ENCODE data around the gene RCSD1.
"Not testable (repeated sequence)": the region's sequence is repeated elsewhere in the genome, so short reads cannot be mapped to it uniquely, and the experiment has no call there.

The RCSD1 gene

DNA sequence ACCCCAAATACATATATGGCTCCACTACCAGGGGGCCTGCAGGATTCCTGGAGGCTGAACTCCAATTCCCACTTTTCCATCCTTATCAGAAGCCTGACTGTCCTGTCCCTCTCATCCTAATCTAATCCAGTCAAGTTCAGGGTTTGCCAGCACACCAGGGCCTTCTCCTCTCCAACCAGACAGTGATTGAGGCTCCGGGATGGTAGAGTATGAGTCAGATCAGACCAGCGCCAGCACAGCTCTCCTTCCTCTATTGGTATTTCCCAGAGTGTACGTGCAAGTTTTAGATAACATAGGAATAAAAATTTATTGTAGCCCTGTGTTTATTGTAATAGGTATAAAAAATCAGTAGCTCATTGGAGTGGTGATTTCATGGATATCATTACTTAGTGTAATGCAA, 24.5 kb upstream of the RCSD1 start:
- H3K4me3 ChIP-seq (ENCODE audit: low read length): no peak overlapping the region
- TF ChIP-seq, protein P1, sequence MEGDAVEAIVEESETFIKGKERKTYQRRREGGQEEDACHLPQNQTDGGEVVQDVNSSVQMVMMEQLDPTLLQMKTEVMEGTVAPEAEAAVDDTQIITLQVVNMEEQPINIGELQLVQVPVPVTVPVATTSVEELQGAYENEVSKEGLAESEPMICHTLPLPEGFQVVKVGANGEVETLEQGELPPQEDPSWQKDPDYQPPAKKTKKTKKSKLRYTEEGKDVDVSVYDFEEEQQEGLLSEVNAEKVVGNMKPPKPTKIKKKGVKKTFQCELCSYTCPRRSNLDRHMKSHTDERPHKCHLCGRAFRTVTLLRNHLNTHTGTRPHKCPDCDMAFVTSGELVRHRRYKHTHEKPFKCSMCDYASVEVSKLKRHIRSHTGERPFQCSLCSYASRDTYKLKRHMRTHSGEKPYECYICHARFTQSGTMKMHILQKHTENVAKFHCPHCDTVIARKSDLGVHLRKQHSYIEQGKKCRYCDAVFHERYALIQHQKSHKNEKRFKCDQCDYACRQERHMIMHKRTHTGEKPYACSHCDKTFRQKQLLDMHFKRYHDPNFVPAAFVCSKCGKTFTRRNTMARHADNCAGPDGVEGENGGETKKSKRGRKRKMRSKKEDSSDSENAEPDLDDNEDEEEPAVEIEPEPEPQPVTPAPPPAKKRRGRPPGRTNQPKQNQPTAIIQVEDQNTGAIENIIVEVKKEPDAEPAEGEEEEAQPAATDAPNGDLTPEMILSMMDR (IDR thresholded peaks at IDR 0.05; ENCODE audit: insufficient read depth, low read depth, low read length, missing control alignments): no peak
- peak; percentile 55 for DNase-seq (ENCODE audit: low read depth)

DNA sequence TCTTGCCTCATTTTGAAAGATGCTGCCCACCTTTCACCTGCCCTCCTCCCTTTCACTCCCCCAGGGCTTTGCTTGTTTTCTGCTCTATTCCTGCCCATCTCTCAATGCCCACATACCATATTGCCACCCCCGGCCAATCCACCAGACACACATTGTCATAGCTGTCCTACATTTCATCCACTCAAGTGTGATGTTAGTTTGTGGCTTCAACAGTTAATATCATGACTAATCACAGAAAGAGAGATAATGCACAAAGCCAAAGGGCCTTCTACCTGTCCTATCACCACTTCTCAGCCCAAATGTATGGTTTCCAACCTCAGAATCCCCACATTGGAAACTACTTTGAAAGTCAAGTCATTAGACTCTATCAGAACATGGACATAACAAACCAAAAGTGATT, 18.0 kb upstream of the RCSD1 start:
- no peak overlapping the region for H3K4me3 ChIP-seq (ENCODE audit: low read length)
- no peak for DNase-seq (ENCODE audit: low read depth)
- TF ChIP-seq, protein P1 (IDR thresholded peaks at IDR 0.05; ENCODE audit: insufficient read depth, low read depth, low read length, missing control alignments): no peak

DNA sequence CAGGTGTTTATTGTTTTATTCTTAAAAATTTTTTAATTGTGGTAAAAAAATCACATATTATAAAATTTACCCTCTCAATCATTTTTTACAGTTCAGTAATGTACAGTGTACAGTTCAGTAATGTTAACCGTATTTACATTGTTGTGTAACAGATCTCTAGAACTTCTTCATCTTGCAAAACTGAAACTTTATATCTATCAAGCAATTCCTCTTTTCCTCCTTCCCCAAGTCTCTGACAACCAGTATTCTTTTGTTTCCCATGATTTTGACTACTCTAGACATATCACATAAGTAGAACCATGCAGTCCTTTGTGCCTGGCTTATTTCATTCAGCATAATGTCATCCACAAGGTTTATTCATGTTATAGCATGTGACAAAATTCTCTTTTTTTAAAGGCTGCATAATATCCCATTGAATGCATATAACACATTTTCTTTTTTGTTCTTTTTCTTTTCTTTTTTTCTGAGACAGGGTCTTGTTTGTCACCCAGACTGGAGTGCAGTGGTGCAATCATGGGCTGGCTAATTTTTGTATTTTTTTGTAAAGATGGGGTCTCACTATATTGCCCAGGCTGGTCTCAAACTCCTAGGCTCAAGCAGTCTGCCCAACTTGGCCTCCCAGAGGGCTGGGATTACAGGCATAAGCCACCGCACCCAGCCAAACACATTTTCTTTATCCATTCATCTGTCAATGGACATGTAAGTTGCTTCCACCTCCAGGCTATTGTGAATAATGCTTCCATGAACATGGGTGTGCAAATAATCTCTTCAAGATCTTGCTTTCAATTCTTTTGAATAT, 17.2 kb upstream of the RCSD1 start:
- H3K4me3 ChIP-seq (ENCODE audit: low read length): no peak overlapping the region
- no peak for DNase-seq (ENCODE audit: low read depth)

DNA sequence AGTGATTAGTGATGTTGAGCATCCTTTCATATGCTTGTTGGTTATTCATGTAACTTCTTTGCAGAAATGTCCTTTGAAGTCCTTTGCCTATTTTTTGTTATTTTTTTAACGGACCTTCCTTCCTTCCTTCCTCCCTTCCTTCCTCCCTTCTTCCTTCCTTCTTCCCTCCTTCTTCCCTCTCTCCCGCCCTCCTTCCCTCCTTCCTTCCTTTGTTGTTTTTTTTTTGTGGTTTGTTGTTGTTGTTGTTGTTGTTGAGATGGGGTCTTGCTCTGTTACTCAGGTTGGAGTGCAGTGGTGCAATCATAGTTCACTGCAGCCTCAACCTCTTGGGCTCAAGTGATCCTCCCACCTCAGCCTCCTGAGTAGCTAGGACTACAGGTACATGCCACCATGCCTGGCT, 16.0 kb upstream of the RCSD1 start:
- H3K4me3 ChIP-seq (ENCODE audit: low read length); DNase-seq (ENCODE audit: low read depth): not testable (repeated sequence)

More for the DNA sequence above, 17.2 kb upstream of the RCSD1 start:
- TF ChIP-seq, protein P1 (IDR thresholded peaks at IDR 0.05; ENCODE audit: insufficient read depth, low read depth, low read length, missing control alignments): no peak

DNA sequence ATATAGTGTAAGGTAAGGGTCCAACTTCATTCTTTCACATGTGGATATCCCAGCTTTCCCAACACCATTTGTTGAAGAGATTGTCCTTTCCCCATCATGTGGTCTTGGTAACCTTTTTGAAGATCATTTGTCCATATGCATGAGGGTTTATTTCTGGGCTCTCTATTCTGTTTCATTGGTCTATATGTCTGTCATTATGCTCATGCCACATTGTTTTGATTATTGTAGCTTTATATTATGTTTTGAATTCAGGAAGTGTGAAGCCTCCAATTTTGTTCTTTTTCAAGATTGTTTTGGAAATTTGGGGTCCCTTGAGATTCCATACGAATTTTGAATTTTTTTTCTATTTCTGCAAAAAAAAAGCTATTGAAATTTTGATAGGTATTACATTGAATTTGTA, 15.2 kb upstream of the RCSD1 start:
- H3K4me3 ChIP-seq (ENCODE audit: low read length): no peak overlapping the region
- TF ChIP-seq, protein P1 (IDR thresholded peaks at IDR 0.05; ENCODE audit: insufficient read depth, low read depth, low read length, missing control alignments): no peak
- DNase-seq (ENCODE audit: low read depth): no peak

DNA sequence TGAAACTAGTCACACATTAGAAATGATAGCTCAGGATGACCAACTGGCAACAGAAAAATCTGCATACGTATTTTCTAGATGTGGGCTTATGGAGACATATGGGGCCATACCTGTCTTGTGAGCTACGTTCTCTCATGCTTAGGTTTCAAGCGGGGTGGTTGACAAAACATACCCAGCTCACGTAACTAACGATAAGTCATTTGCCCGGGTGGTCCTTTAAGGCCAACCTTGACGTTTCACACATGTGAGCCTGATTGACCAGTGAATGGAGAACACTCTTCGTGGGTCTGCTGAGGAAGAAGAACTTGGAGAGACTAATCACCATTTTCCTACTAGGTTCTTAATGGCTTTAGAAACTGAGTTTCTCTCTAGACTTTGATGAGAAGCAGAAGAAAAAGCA, 13.5 kb upstream of the RCSD1 start:
- no peak for DNase-seq (ENCODE audit: low read depth)
- H3K4me3 ChIP-seq (ENCODE audit: low read length): no peak overlapping the region
- TF ChIP-seq, protein P1 (IDR thresholded peaks at IDR 0.05; ENCODE audit: insufficient read depth, low read depth, low read length, missing control alignments): no peak

DNA sequence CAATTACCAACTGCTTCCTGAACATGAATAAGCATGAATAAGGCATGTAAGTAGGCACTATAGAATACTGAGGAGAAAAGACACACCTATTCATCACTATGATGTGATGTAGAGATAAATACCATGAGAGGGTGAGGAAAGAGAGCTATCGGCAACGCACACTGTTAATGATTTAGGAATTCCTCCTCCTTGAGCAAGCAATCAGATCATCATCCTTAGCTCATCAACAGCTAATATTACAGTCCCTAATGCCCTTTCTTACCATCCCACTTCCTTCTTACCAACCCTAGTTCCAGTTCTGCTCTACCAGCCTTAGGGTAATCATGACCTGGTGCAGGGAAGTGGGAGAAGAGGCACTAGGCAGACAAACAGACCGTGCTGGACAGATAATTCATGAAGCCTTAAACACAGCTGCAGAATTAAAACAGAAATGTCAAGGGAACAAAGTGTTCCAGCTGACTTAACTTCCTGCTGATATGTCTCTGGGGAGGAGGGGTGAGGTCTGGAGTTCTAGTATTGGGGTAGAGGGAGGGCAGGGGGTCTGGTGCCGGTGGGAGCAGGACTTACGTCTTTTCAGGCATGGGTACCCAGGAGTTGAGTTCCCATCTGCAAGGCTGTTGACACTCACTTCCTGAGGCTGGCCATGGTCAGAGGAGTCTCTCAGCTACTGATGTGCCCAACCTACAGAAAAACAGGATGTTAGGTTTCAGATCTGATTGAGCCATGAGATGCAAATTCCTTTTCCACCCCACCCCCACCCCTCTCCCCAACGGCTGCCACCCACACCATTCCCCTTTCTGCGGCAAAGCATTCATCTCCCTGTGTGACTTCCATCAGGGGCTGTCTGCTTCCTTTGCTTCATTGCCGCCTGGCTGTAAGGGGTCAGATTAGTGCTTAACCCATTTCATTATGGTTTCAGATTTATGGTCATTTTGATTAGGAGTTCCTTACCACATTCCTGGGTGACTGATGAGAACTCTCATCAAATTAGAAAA, 12.6 kb upstream of the RCSD1 start:
- peak; percentile 95 for DNase-seq (ENCODE audit: low read depth)
- TF ChIP-seq, protein P1 (IDR thresholded peaks at IDR 0.05; ENCODE audit: insufficient read depth, low read depth, low read length, missing control alignments): no peak
- H3K4me3 ChIP-seq (ENCODE audit: low read length): no peak overlapping the region
